Mucosa of stomach (tissue), 1 donor: Measurements from ENCODE around the gene SHKBP1.

Experiments
- H3K27me3 ChIP-seq: one replicate; pipeline ENCODE4 v1.7.0; 2013; ENCODE audit warnings: mild to moderate bottlenecking, low read length; ENCODE audit not compliant: control insufficient read depth, insufficient read depth
- H3K36me3 ChIP-seq: one replicate; pipeline ENCODE4 v1.7.0; 2013; ENCODE audit warnings: low read length; ENCODE audit not compliant: control insufficient read depth, insufficient read depth
- H3K4me1 ChIP-seq: one replicate; pipeline ENCODE4 v1.7.0; 2013; ENCODE audit warnings: mild to moderate bottlenecking, low read length; ENCODE audit not compliant: control insufficient read depth, insufficient read depth
- H3K4me3 ChIP-seq: one replicate; pipeline ENCODE4 v1.7.0; 2013; ENCODE audit warnings: low read length
- H3K9ac ChIP-seq: one replicate; pipeline ENCODE4 v1.7.0; 2013; ENCODE audit warnings: mild to moderate bottlenecking, low read length, moderate library complexity
- H3K9me3 ChIP-seq: one replicate; pipeline ENCODE4 v1.7.0; 2013; ENCODE audit warnings: mild to moderate bottlenecking, low read length, moderate library complexity; ENCODE audit not compliant: control insufficient read depth
- donor health status: Pancreatic carcinoma.

SHKBP1 gene

GRCh38 chr19:40608957-40609356 lies 32.3 kb downstream of the SHKBP1 start:
- no peaks in the 10 kb centered on the region for H3K9me3 ChIP-seq
- peak overlapping the region; percentile 74 for H3K9ac ChIP-seq
- no peaks in the 10 kb centered on the region for H3K27me3 ChIP-seq
- peaks cover 73% of the 10 kb centered on the region for H3K4me1 ChIP-seq
- no peak overlapping the region for H3K4me3 ChIP-seq
- H3K36me3 ChIP-seq = no peaks in the 10 kb centered on the region

GRCh38 chr19:40609561-40610395 lies 33.1 kb downstream of the SHKBP1 start:
- Histone ChIP-seq H3K27me3 (no peaks in the 10 kb centered on the region), H3K9me3 (no peaks in the 10 kb centered on the region), H3K36me3 (no peaks in the 10 kb centered on the region), H3K9ac (peak overlapping the region; percentile 74), H3K4me1 (peaks cover 65% of the 10 kb centered on the region), H3K4me3 (no peak overlapping the region)

GRCh38 chr19:40610396-40611064 lies 33.9 kb downstream of the SHKBP1 start:
- peaks cover 61% of the 10 kb centered on the region for H3K4me1 ChIP-seq

GRCh38 chr19:40611096-40611495 lies 34.4 kb downstream of the SHKBP1 start:
- no peaks in the 10 kb centered on the region for H3K36me3 ChIP-seq
- H3K4me1 ChIP-seq = peaks cover 55% of the 10 kb centered on the region
- no peaks in the 10 kb centered on the region for H3K27me3 ChIP-seq
- H3K9me3 ChIP-seq = no peaks in the 10 kb centered on the region
- no peak overlapping the region for H3K4me3 ChIP-seq
- peak overlapping the region; percentile 74 for H3K9ac ChIP-seq

More at GRCh38 chr19:40610396-40611064, 33.9 kb downstream of the SHKBP1 start:
- Histone ChIP-seq H3K9ac (peak overlapping the region; percentile 74), H3K27me3 (no peaks in the 10 kb centered on the region), H3K9me3 (no peaks in the 10 kb centered on the region), H3K4me3 (no peak overlapping the region), H3K36me3 (no peaks in the 10 kb centered on the region)

- H3K4me1 ChIP-seq = peaks cover 47% of the 10 kb centered on the region
- H3K27me3 ChIP-seq = no peaks in the 10 kb centered on the region
Measured at GRCh38 chr19:40611900-40612698, 35.4 kb downstream of the SHKBP1 start.

GRCh38 chr19:40612831-40613689 lies 36.4 kb downstream of the SHKBP1 start:
- Histone ChIP-seq H3K9ac (peak overlapping the region; percentile 80), H3K27me3 (no peaks in the 10 kb centered on the region), H3K36me3 (no peaks in the 10 kb centered on the region), H3K9me3 (no peaks in the 10 kb centered on the region), H3K4me1 (peaks cover 37% of the 10 kb centered on the region), H3K4me3 (peak overlapping the region; percentile 71)

More at GRCh38 chr19:40611900-40612698, 35.4 kb downstream of the SHKBP1 start:
- H3K9me3 ChIP-seq = no peaks in the 10 kb centered on the region
- no peaks in the 10 kb centered on the region for H3K36me3 ChIP-seq
- H3K4me3 ChIP-seq = no peak overlapping the region
- no peak overlapping the region for H3K9ac ChIP-seq

- H3K36me3 ChIP-seq = no peaks in the 10 kb centered on the region
- H3K27me3 ChIP-seq = no peaks in the 10 kb centered on the region
- peaks cover 28% of the 10 kb centered on the region for H3K4me1 ChIP-seq
- H3K9me3 ChIP-seq = no peaks in the 10 kb centered on the region
- H3K4me3 ChIP-seq = peak overlapping the region; percentile 71
- peak overlapping the region; percentile 80 for H3K9ac ChIP-seq
Measured at GRCh38 chr19:40613690-40614621, 37.3 kb downstream of the SHKBP1 start.

GRCh38 chr19:40614622-40615411 lies 38.1 kb downstream of the SHKBP1 start:
- Histone ChIP-seq H3K4me3 (peak overlapping the region; percentile 71), H3K36me3 (peaks cover 5% of the 10 kb centered on the region), H3K9me3 (no peaks in the 10 kb centered on the region), H3K27me3 (no peaks in the 10 kb centered on the region), H3K9ac (peak overlapping the region; percentile 80), H3K4me1 (peaks cover 23% of the 10 kb centered on the region)

- no peak overlapping the region for H3K9ac ChIP-seq
- H3K36me3 ChIP-seq = peaks cover 5% of the 10 kb centered on the region
- H3K9me3 ChIP-seq = no peaks in the 10 kb centered on the region
- H3K4me1 ChIP-seq = peaks cover 9% of the 10 kb centered on the region
- no peaks in the 10 kb centered on the region for H3K27me3 ChIP-seq
- H3K4me3 ChIP-seq = no peak overlapping the region
Measured at GRCh38 chr19:40616178-40616577, 39.5 kb downstream of the SHKBP1 start.

- Histone ChIP-seq H3K36me3 (peaks cover 9% of the 10 kb centered on the region), H3K4me3 (no peak overlapping the region), H3K9me3 (no peaks in the 10 kb centered on the region), H3K4me1 (peaks cover 2% of the 10 kb centered on the region), H3K9ac (no peak overlapping the region), H3K27me3 (no peaks in the 10 kb centered on the region)
Measured at GRCh38 chr19:40616941-40617340, 40.3 kb downstream of the SHKBP1 start.
